Heart right ventricle (tissue), 16 donors: ENCODE measurements around the gene FCGR3A. TPM values are rescaled to one million over a fixed set of nuclear protein-coding genes. Genes with fewer than 3 reads are reported as not detected.
A peak's percentile ranks its signal among the peaks of the same experiment; 100 is the strongest.

Source experiments
- ATAC-seq, 8 donors: fragments of 200-7000 bp; cut with Tn5 transposase; one replicate each; pipeline ENCODE4 v1.9.1; 2020; ENCODE audit warnings: mild to moderate bottlenecking in 8 of 8, moderate library complexity in 8 of 8, moderate number of reproducible peaks in 1 of 8
- DNase-seq, 2 donors: peaks; one replicate each; pipeline ENCODE4 v3.0.0-alpha.2; 2020
- H3K27ac ChIP-seq, 10 donors: fragments of 200-600 bp; sonication (generic) in 2 of 10; one replicate each; pipeline versions ENCODE4 v1.5.0 to v1.8.0; 2020 to 2022; ENCODE audit warnings: mild to moderate bottlenecking in 3 of 10
- H3K27me3 ChIP-seq, 7 donors: fragments of 200-600 bp; one replicate each; pipeline ENCODE4 v1.8.0; 2021 to 2022; ENCODE audit warnings: mild to moderate bottlenecking in 2 of 7
- H3K36me3 ChIP-seq, 9 donors: fragments of 200-600 bp; sonication (generic) in 1 of 9; one replicate each; pipeline versions ENCODE4 v1.5.0 to v1.8.0; 2020 to 2022; ENCODE audit warnings: mild to moderate bottlenecking in 2 of 9
- H3K4me1 ChIP-seq, 9 donors: fragments of 200-600 bp; sonication (generic) in 1 of 9; one replicate each; pipeline versions ENCODE4 v1.5.0 to v1.8.0; 2020 to 2022; ENCODE audit warnings: mild to moderate bottlenecking in 4 of 9
- H3K4me3 ChIP-seq, 10 donors: fragments of 200-600 bp; sonication (generic) in 2 of 10; one replicate each; pipeline versions ENCODE4 v1.5.0 to v1.8.0; 2020 to 2022; ENCODE audit warnings: mild to moderate bottlenecking in 7 of 10, moderate library complexity in 2 of 10
- H3K9me3 ChIP-seq, 11 donors: fragments of 200-600 bp in 10 of 11; sonication (generic) in 2 of 11; one replicate each; pipeline versions ENCODE4 v1.5.0 to v1.8.0; 2013 to 2022; ENCODE audit warnings: mild to moderate bottlenecking in 2 of 11, control low read depth in 1 of 11, moderate library complexity in 1 of 11
- WGBS, 2 donors: extraction: QIAGEN DNeasy Blood & Tissue Kit; methylation state at CpG; one replicate each; pipeline ENCODE4 v1.1.7; 2013; ENCODE audit warnings: inconsistent platforms in 1 of 2; 5-methylcytosine and 5-hydroxymethylcytosine counted together
- intact Hi-C, 10 donors: fragments of 100-400 bp; cut with DNase I; formaldehyde crosslinking; loops; one replicate each; pipeline versions ENCODE4 v1.11.1 to v1.14.2; 2022
- polyA plus RNA-seq, 2 donors: library from polyadenylated mRNA; stranded (reverse); fragments of 200-250 nt; gene quantifications; one replicate each; pipeline ENCODE4 v1.2.3, GENCODE V29; 2013
- total RNA-seq, 10 donors: library from RNA; stranded (reverse); fragmentation: NEBNext Ultra II Directional in 3 of 10; extraction: Animal tissue kit (Norgen Biotek cat#: 25700) in 3 of 10; gene quantifications; one replicate each; pipeline versions ENCODE4 v1.2.1 to v1.2.4, GENCODE V29; 2021 to 2023
- TF ChIP-seq, protein P1 (sequence below), 9 donors: fragments of 200-600 bp; sonication (generic) in 2 of 9; IDR thresholded peaks; one replicate each; pipeline versions ENCODE4 v1.5.0 to v1.8.0; 2021 to 2022; ENCODE audit warnings: antibody characterized with exemption in 9 of 9, mild to moderate bottlenecking in 5 of 9, moderate library complexity in 1 of 9
- donor health status: Arrhythmogenic right ventricular cardiomyopathy.
- donor health status: ischemic (EF 13 %, LVEDD 7.1; RV severe dilation, severe dysfunction).
- donor health status: healthy with polysubstance abuse.
- donor health status: DM: no; HTN: yes; CAD: no.
- donor health status: DM: no; HTN: no; CAD: no.
- donor health status: ischemic (EF 25% LVEDD 6.9; RV normal size, moderate dysfunction).
- donor health status: ischemic (EF 25% LVEDD 5.7; RV mildly dilated, moderate dysfunction).
- donor health status: healthy.
- donor health status: DM: yes; HTN: yes; CAD: no.
- donor health status: Ischemic cardiomyopathy.
- donor health status: ischemic (EF 35%, LVEDD 5.7; RV mildly dilated, moderate dysfunction).
- donor health status: nonischemic (EF 11% LVEDD 7.7; RV severe dilation, severe dysfunction).
- donor health status: DM: yes; HTN: yes; CAD: no.
- donor health status: PGD.
- donor health status: ischemic (EF 29% LVEDD 5.4; RV normal size, mild dysfunction).
- donor health status: nonischemic (EF 23%, LVEDD 6.1; RV moderate dilation, normal function).

Gene FCGR3A
- total and polyA plus RNA-seq, 12 donors, result 1.9 to 120 (median 6.3) TPM

DNA sequence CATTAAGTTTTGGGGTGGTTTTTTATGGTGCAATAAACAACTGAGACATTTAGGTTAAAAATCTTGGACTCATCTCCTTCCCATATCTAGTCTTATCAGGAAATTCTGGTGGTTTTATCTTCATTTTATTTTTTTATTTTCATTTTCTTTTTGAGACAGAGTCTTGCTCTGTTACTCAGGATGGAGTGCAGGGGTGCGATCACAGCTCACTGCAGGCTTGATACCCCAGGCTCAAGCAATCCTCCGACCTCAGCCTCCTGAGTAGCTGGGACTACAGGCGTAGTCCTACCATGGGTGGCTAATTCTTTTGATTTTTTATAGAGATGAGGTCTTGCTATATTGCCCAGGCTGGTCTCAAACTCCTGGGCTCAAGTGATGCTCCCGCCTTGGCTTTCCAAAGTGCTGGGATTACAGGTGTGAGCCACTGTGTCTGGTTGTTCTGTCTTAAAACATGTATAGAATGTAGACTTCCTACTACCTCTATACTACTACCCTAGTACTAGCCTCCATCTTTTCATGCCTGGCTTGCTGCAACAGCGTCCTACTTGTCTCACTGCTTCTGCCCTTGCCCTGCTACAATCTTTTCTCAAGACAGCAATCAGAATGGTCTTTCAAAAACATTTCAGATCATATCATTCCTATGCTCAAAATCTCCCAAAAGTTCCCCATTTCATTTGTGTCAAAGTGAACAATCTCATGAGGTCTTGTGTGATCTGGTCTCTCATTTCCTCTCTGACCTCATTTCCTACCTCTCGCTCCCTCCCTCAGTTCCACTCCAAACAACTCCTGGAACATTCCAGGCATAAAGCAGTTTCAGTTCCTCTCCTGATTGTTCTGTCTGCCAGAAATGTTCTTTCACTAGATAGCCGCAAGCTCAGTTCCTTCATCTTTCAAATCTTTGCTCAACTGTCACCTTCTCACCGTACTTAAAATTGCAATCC, 50.2 kb downstream of the FCGR3A start:
- peak overlapping the region in 3 of 10 donors; percentile 21 to 82 (median 29) for H3K27ac ChIP-seq
- DNase-seq (no peak), ATAC-seq (peak in 7 of 8 donors; percentile 44 to 82 (median 55))
- no peak overlapping the region for H3K4me3 ChIP-seq
- TF ChIP-seq, protein P1, sequence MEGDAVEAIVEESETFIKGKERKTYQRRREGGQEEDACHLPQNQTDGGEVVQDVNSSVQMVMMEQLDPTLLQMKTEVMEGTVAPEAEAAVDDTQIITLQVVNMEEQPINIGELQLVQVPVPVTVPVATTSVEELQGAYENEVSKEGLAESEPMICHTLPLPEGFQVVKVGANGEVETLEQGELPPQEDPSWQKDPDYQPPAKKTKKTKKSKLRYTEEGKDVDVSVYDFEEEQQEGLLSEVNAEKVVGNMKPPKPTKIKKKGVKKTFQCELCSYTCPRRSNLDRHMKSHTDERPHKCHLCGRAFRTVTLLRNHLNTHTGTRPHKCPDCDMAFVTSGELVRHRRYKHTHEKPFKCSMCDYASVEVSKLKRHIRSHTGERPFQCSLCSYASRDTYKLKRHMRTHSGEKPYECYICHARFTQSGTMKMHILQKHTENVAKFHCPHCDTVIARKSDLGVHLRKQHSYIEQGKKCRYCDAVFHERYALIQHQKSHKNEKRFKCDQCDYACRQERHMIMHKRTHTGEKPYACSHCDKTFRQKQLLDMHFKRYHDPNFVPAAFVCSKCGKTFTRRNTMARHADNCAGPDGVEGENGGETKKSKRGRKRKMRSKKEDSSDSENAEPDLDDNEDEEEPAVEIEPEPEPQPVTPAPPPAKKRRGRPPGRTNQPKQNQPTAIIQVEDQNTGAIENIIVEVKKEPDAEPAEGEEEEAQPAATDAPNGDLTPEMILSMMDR (IDR thresholded peaks at IDR 0.05), result no peak
- H3K4me1 ChIP-seq, result peaks cover 0 to 33% (median 0%) of the 10 kb centered on the region in 9 donors
- intact Hi-C loops, result no loop called here
- peaks cover 0 to 50% (median 25%) of the 10 kb centered on the region in 7 donors for H3K27me3 ChIP-seq
- H3K36me3 ChIP-seq, result no peaks in the 10 kb centered on the region
- WGBS, 2 donors, result 74 to 75% methylated on average over 8 of the region's 8 CpGs
- H3K9me3 ChIP-seq, result no peaks in the 10 kb centered on the region

DNA sequence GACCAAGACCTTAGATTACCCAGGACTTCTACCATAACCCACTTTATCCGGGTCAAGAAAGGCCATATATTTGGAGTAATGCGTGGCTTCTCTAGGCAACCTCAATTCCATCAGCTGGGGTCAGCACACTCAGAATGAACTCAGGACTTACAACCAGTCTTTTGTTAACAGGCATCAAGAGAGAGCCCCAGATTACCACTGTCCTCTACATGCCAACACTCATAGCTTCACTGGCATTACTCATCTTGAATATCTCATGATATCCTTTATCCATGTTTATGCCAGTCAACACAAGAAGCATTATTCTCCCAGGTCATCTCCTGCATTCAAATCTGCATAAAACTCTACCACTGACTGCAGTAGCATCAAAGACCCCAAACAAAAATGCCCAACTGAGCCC, 51.0 kb downstream of the FCGR3A start:
- TF ChIP-seq, protein P1 (IDR thresholded peaks at IDR 0.05), result no peak
- no peak for ATAC-seq
- Histone ChIP-seq H3K27ac (peak overlapping the region in 1 of 10 donors; percentile 82), H3K4me1 (peaks cover 0 to 31% (median 0%) of the 10 kb centered on the region in 9 donors), H3K27me3 (peaks cover 0 to 51% (median 23%) of the 10 kb centered on the region in 7 donors), H3K36me3 (no peaks in the 10 kb centered on the region), H3K9me3 (no peaks in the 10 kb centered on the region), H3K4me3 (no peak overlapping the region)
- WGBS, 2 donors, result 94 to 95% methylated on average over 2 of the region's 2 CpGs
- DNase-seq, result no peak
- intact Hi-C loops, result no loop called here

DNA sequence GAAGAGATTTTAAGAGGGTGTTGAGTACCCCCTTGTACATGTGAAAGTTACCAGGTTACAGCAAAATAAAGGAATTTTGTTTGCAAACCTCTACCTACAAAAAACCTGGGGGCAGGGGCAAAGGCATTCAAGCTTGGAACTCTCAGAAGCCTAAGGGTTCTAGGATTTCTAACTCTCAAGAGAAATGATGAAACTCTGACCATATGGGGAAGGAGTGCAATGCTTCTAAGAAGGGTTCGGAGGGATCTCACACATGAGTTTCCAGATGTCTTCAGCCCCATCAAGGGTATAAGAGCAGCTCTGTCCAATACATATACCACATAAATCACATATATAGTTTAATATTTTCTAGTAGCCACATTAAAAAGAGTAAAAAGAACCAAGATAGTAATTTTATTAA, 51.7 kb downstream of the FCGR3A start:
- Histone ChIP-seq H3K27ac (no peak overlapping the region), H3K9me3 (no peaks in the 10 kb centered on the region), H3K4me3 (no peak overlapping the region), H3K27me3 (peaks cover 0 to 51% (median 19%) of the 10 kb centered on the region in 7 donors), H3K4me1 (peaks cover 0 to 31% (median 0%) of the 10 kb centered on the region in 9 donors), H3K36me3 (no peaks in the 10 kb centered on the region)
- WGBS, 2 donors, result 86 to 87% methylated on average over 1 of the region's 1 CpG
- intact Hi-C loops, result no loop called here
- ATAC-seq (no peak), DNase-seq (no peak)
- TF ChIP-seq, protein P1 (IDR thresholded peaks at IDR 0.05), result no peak

DNA sequence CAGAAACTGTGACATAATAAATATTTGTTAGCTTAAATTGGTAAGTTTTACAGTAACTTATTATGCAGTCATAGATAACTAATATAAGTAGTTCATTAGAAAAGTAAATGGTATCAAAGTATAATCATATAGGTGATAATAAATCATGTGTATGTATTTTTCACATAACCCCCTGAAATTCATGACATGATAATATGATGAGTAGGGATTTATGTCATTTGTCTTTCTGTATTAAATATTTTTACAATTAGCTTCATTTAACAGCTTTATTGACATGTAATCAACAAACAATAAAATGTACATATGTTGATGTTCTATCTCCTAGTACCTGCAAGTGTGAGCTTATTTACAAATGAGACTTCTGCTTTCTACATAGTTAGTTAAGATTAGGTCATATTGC, 54.1 kb downstream of the FCGR3A start:
- intact Hi-C loops, result no loop called here
- H3K27ac ChIP-seq, result no peak overlapping the region
- peaks cover 0 to 32% (median 0%) of the 10 kb centered on the region in 9 donors for H3K4me1 ChIP-seq
- TF ChIP-seq, protein P1 (IDR thresholded peaks at IDR 0.05), result no peak
- DNase-seq (no peak), ATAC-seq (no peak)
- H3K36me3 ChIP-seq, result no peaks in the 10 kb centered on the region
- H3K27me3 ChIP-seq, result peaks cover 0 to 61% (median 38%) of the 10 kb centered on the region in 7 donors
- H3K4me3 ChIP-seq, result no peak overlapping the region
- H3K9me3 ChIP-seq, result no peaks in the 10 kb centered on the region
